Choroid plexus epithelial cell (primary cell): ENCODE measurements around the gene HLA-DRB5.
"Not testable (repeated sequence)": the region's sequence is repeated elsewhere in the genome, so short reads cannot be mapped to it uniquely, and the experiment has no call there.

ENCODE experiments used
- DNase-seq: peaks from one replicate; pipeline ENCODE4 v3.0.0-alpha.2; 2010; ENCODE audit warnings: low read depth
- H3K4me3 ChIP-seq: 2 replicates; pipeline ENCODE4 v1.5.1; 2011; ENCODE audit warnings: low read depth, mild to moderate bottlenecking, control low read depth, low read length, moderate library complexity
- CTCF ChIP-seq: conservative IDR thresholded peaks from 2 replicates; pipeline ENCODE4 v1.5.1; 2011; ENCODE audit warnings: low read depth, mild to moderate bottlenecking, control low read depth, inconsistent platforms, low read length, moderate library complexity

Gene HLA-DRB5

GRCh38 chr6:32551410-32551809, 21.3 kb upstream of the HLA-DRB5 start:
- TF ChIP-seq CTCF, result no peak
- DNase-seq, result no peak

GRCh38 chr6:32539839-32540238, 9.8 kb upstream of the HLA-DRB5 start:
- H3K4me3 ChIP-seq, result no peak overlapping the region
- no peak for DNase-seq
- no peak for TF ChIP-seq CTCF

More at GRCh38 chr6:32551410-32551809, 21.3 kb upstream of the HLA-DRB5 start:
- H3K4me3 ChIP-seq, result no peak overlapping the region

- H3K4me3 ChIP-seq, DNase-seq: not testable (repeated sequence)
These were observed 325 bp upstream of the HLA-DRB5 start for GRCh38 chr6:32530431-32530793.

- H3K4me3 ChIP-seq, result no peak overlapping the region
- TF ChIP-seq CTCF, result no peak
- DNase-seq, result no peak
These were observed 7.6 kb downstream of the HLA-DRB5 start for GRCh38 chr6:32522302-32523047.

- H3K4me3 ChIP-seq, result no peak overlapping the region
- TF ChIP-seq CTCF, result no peak
- DNase-seq, result no peak
These were observed 10.2 kb downstream of the HLA-DRB5 start for GRCh38 chr6:32519910-32520258.

GRCh38 chr6:32519118-32519909, 10.8 kb downstream of the HLA-DRB5 start:
- no peak overlapping the region for H3K4me3 ChIP-seq
- no peak for TF ChIP-seq CTCF
- no peak for DNase-seq

- no peak for DNase-seq
- no peak overlapping the region for H3K4me3 ChIP-seq
- TF ChIP-seq CTCF, result no peak
These were observed 12.2 kb downstream of the HLA-DRB5 start for GRCh38 chr6:32517654-32518445.
